ENCODE data around the gene NDUFS1. TPM values are rescaled to one million over a fixed set of nuclear protein-coding genes. Genes with fewer than 3 reads are reported as not detected.
"Not testable (repeated sequence)": the region's sequence is repeated elsewhere in the genome, so short reads cannot be mapped to it uniquely, and the experiment has no call there.

Gene NDUFS1
- total RNA-seq, 1 experiment from 2014 or later, result 83.6 TPM

GRCh38 chr2:206193671-206194357, 34.6 kb upstream of the NDUFS1 start:
- no peaks in the 10 kb centered on the region for H3K27me3 ChIP-seq (ENCODE audit: low read length)
- H3K9me3 ChIP-seq (ENCODE audit: low read length), result no peaks in the 10 kb centered on the region
- no peak overlapping the region for H3K4me3 ChIP-seq (ENCODE audit: low read length)
- no peaks in the 10 kb centered on the region for H3K4me1 ChIP-seq (ENCODE audit: low read length)
- no peaks in the 10 kb centered on the region for H3K36me3 ChIP-seq (ENCODE audit: insufficient read depth, low read length)
- no peak for DNase-seq
- no peaks in the 10 kb centered on the region for H3K9me2 ChIP-seq (replicated peaks; ENCODE audit: insufficient read depth, low read length)
- H4K20me1 ChIP-seq (ENCODE audit: insufficient read depth, low read depth, low read length), result no peaks in the 10 kb centered on the region
- H3K9ac ChIP-seq (ENCODE audit: low read length), result no peak overlapping the region
- H2AFZ ChIP-seq (ENCODE audit: low read length), result no peak overlapping the region
- no peak overlapping the region for H3K27ac ChIP-seq (ENCODE audit: low read length)
- no peak overlapping the region for H3K4me2 ChIP-seq (ENCODE audit: low read depth, low read length, poor library complexity, severe bottlenecking)
- no peaks in the 10 kb centered on the region for H3K79me2 ChIP-seq (ENCODE audit: low read length)

- Histone ChIP-seq H3K27ac (ENCODE audit: low read length) (no peak overlapping the region), H3K9ac (ENCODE audit: low read length) (no peak overlapping the region), H3K4me2 (ENCODE audit: low read depth, low read length, poor library complexity, severe bottlenecking) (no peak overlapping the region), H3K4me3 (ENCODE audit: low read length) (no peak overlapping the region), H3K9me2 (replicated peaks; ENCODE audit: insufficient read depth, low read length) (no peaks in the 10 kb centered on the region), H3K4me1 (ENCODE audit: low read length) (no peaks in the 10 kb centered on the region), H3K36me3 (ENCODE audit: insufficient read depth, low read length) (no peaks in the 10 kb centered on the region), H4K20me1 (ENCODE audit: insufficient read depth, low read depth, low read length) (no peaks in the 10 kb centered on the region), H3K27me3 (ENCODE audit: low read length) (no peaks in the 10 kb centered on the region), H3K79me2 (ENCODE audit: low read length) (no peaks in the 10 kb centered on the region), H3K9me3 (ENCODE audit: low read length) (no peaks in the 10 kb centered on the region), H2AFZ (ENCODE audit: low read length) (no peak overlapping the region)
- no peak for DNase-seq
These were observed 32.9 kb upstream of the NDUFS1 start for GRCh38 chr2:206192157-206192556.

- no peaks in the 10 kb centered on the region for H3K27me3 ChIP-seq (ENCODE audit: low read length)
- DNase-seq, result no peak
- H3K4me3 ChIP-seq (ENCODE audit: low read length), result no peak overlapping the region
- H3K4me1 ChIP-seq (ENCODE audit: low read length), result no peaks in the 10 kb centered on the region
- H3K27ac ChIP-seq (ENCODE audit: low read length), result no peak overlapping the region
- H2AFZ ChIP-seq (ENCODE audit: low read length), result no peak overlapping the region
- H3K36me3 ChIP-seq (ENCODE audit: insufficient read depth, low read length), result no peaks in the 10 kb centered on the region
- H4K20me1 ChIP-seq (ENCODE audit: insufficient read depth, low read depth, low read length), result no peaks in the 10 kb centered on the region
- no peak overlapping the region for H3K4me2 ChIP-seq (ENCODE audit: low read depth, low read length, poor library complexity, severe bottlenecking)
- no peaks in the 10 kb centered on the region for H3K79me2 ChIP-seq (ENCODE audit: low read length)
- H3K9ac ChIP-seq (ENCODE audit: low read length), result no peak overlapping the region
- no peaks in the 10 kb centered on the region for H3K9me2 ChIP-seq (replicated peaks; ENCODE audit: insufficient read depth, low read length)
- H3K9me3 ChIP-seq (ENCODE audit: low read length), result no peaks in the 10 kb centered on the region
These were observed 31.4 kb upstream of the NDUFS1 start for GRCh38 chr2:206190689-206191088.

- Histone ChIP-seq H3K79me2 (ENCODE audit: low read length) (no peaks in the 10 kb centered on the region), H3K4me1 (ENCODE audit: low read length) (no peaks in the 10 kb centered on the region), H2AFZ (ENCODE audit: low read length) (no peak overlapping the region), H3K9me2 (replicated peaks; ENCODE audit: insufficient read depth, low read length) (no peaks in the 10 kb centered on the region), H3K27me3 (ENCODE audit: low read length) (no peaks in the 10 kb centered on the region), H3K27ac (ENCODE audit: low read length) (no peak overlapping the region), H4K20me1 (ENCODE audit: insufficient read depth, low read depth, low read length) (no peaks in the 10 kb centered on the region), H3K9me3 (ENCODE audit: low read length) (no peaks in the 10 kb centered on the region), H3K4me2 (ENCODE audit: low read depth, low read length, poor library complexity, severe bottlenecking) (no peak overlapping the region), H3K4me3 (ENCODE audit: low read length) (no peak overlapping the region), H3K36me3 (ENCODE audit: insufficient read depth, low read length) (no peaks in the 10 kb centered on the region), H3K9ac (ENCODE audit: low read length) (no peak overlapping the region)
- DNase-seq, result no peak
These were observed 30.9 kb upstream of the NDUFS1 start for GRCh38 chr2:206190111-206190510.

GRCh38 chr2:206189691-206190090, 30.4 kb upstream of the NDUFS1 start:
- Histone ChIP-seq H3K9ac (ENCODE audit: low read length) (no peak overlapping the region), H3K4me3 (ENCODE audit: low read length) (no peak overlapping the region), H3K9me2 (replicated peaks; ENCODE audit: insufficient read depth, low read length) (no peaks in the 10 kb centered on the region), H2AFZ (ENCODE audit: low read length) (no peak overlapping the region), H3K27ac (ENCODE audit: low read length) (no peak overlapping the region), H3K4me2 (ENCODE audit: low read depth, low read length, poor library complexity, severe bottlenecking) (no peak overlapping the region), H4K20me1 (ENCODE audit: insufficient read depth, low read depth, low read length) (no peaks in the 10 kb centered on the region), H3K27me3 (ENCODE audit: low read length) (no peaks in the 10 kb centered on the region), H3K9me3 (ENCODE audit: low read length) (no peaks in the 10 kb centered on the region), H3K79me2 (ENCODE audit: low read length) (no peaks in the 10 kb centered on the region), H3K4me1 (ENCODE audit: low read length) (no peaks in the 10 kb centered on the region), H3K36me3 (ENCODE audit: insufficient read depth, low read length) (no peaks in the 10 kb centered on the region)
- DNase-seq, result no peak

- not testable (repeated sequence) for H3K9ac ChIP-seq (ENCODE audit: low read length); H2AFZ ChIP-seq (ENCODE audit: low read length); H3K9me3 ChIP-seq (ENCODE audit: low read length); H4K20me1 ChIP-seq (ENCODE audit: insufficient read depth, low read depth, low read length); H3K9me2 ChIP-seq (replicated peaks; ENCODE audit: insufficient read depth, low read length); H3K27me3 ChIP-seq (ENCODE audit: low read length); H3K4me2 ChIP-seq (ENCODE audit: low read depth, low read length, poor library complexity, severe bottlenecking); H3K36me3 ChIP-seq (ENCODE audit: insufficient read depth, low read length); DNase-seq; H3K4me3 ChIP-seq (ENCODE audit: low read length); H3K4me1 ChIP-seq (ENCODE audit: low read length); H3K79me2 ChIP-seq (ENCODE audit: low read length); H3K27ac ChIP-seq (ENCODE audit: low read length)
These were observed 22.3 kb upstream of the NDUFS1 start for GRCh38 chr2:206181526-206181925.

- no peak overlapping the region for H2AFZ ChIP-seq (ENCODE audit: low read length)
- no peaks in the 10 kb centered on the region for H3K27me3 ChIP-seq (ENCODE audit: low read length)
- H3K4me3 ChIP-seq (ENCODE audit: low read length), result no peak overlapping the region
- no peak overlapping the region for H3K9ac ChIP-seq (ENCODE audit: low read length)
- no peak overlapping the region for H3K27ac ChIP-seq (ENCODE audit: low read length)
- H3K9me3 ChIP-seq (ENCODE audit: low read length), result no peaks in the 10 kb centered on the region
- no peaks in the 10 kb centered on the region for H3K36me3 ChIP-seq (ENCODE audit: insufficient read depth, low read length)
- H3K4me1 ChIP-seq (ENCODE audit: low read length), result no peaks in the 10 kb centered on the region
- no peak overlapping the region for H3K4me2 ChIP-seq (ENCODE audit: low read depth, low read length, poor library complexity, severe bottlenecking)
- no peaks in the 10 kb centered on the region for H3K79me2 ChIP-seq (ENCODE audit: low read length)
- DNase-seq, result no peak
- no peaks in the 10 kb centered on the region for H3K9me2 ChIP-seq (replicated peaks; ENCODE audit: insufficient read depth, low read length)
- H4K20me1 ChIP-seq (ENCODE audit: insufficient read depth, low read depth, low read length), result no peaks in the 10 kb centered on the region
These were observed 17.7 kb upstream of the NDUFS1 start for GRCh38 chr2:206176901-206177300.

GRCh38 chr2:206176121-206176520, 16.9 kb upstream of the NDUFS1 start:
- no peak for DNase-seq

More at GRCh38 chr2:206176121-206176520, 16.9 kb upstream of the NDUFS1 start:
- Histone ChIP-seq H3K36me3 (ENCODE audit: insufficient read depth, low read length) (no peaks in the 10 kb centered on the region), H3K9ac (ENCODE audit: low read length) (no peak overlapping the region), H3K9me3 (ENCODE audit: low read length) (no peaks in the 10 kb centered on the region), H3K27ac (ENCODE audit: low read length) (no peak overlapping the region), H3K79me2 (ENCODE audit: low read length) (no peaks in the 10 kb centered on the region), H3K4me2 (ENCODE audit: low read depth, low read length, poor library complexity, severe bottlenecking) (no peak overlapping the region), H3K4me3 (ENCODE audit: low read length) (no peak overlapping the region), H3K9me2 (replicated peaks; ENCODE audit: insufficient read depth, low read length) (no peaks in the 10 kb centered on the region), H4K20me1 (ENCODE audit: insufficient read depth, low read depth, low read length) (no peaks in the 10 kb centered on the region), H3K4me1 (ENCODE audit: low read length) (no peaks in the 10 kb centered on the region), H2AFZ (ENCODE audit: low read length) (no peak overlapping the region), H3K27me3 (ENCODE audit: low read length) (no peaks in the 10 kb centered on the region)

Data from Karpas-422 (cell line).